Upper lobe of left lung (tissue), 6 donors: ENCODE measurements around the gene LNX2. TPM values are rescaled to one million over a fixed set of nuclear protein-coding genes. Genes with fewer than 3 reads are reported as not detected.

Source experiments
- ATAC-seq, 2 donors: fragments of 200-7000 bp; cut with Tn5 transposase; one replicate each; pipeline ENCODE4 v1.9.1; 2022; ENCODE audit warnings: mild to moderate bottlenecking in 2 of 2, moderate library complexity in 2 of 2; ENCODE audit not compliant: low FRiP score in 2 of 2
- DNase-seq, 2 donors: peaks; one replicate each; pipeline ENCODE4 v3.0.0-alpha.2; 2019 to 2020
- H3K27ac ChIP-seq, 4 donors: fragments of 200-600 bp; sonication (generic); one replicate each; pipeline ENCODE4 v1.5.1; 2016 to 2019
- H3K27me3 ChIP-seq, 4 donors: fragments of 200-600 bp; sonication (generic); one replicate each; pipeline ENCODE4 v1.5.1; 2017 to 2019
- H3K36me3 ChIP-seq, 4 donors: fragments of 200-600 bp; sonication (generic); one replicate each; pipeline ENCODE4 v1.5.1; 2016 to 2019
- H3K4me1 ChIP-seq, 4 donors: fragments of 200-600 bp; sonication (generic); one replicate each; pipeline ENCODE4 v1.5.1; 2018 to 2019
- H3K4me3 ChIP-seq, 4 donors: fragments of 200-600 bp; sonication (generic); one replicate each; pipeline ENCODE4 v1.5.1; 2017 to 2019; ENCODE audit warnings: mild to moderate bottlenecking in 2 of 4, moderate library complexity in 1 of 4
- H3K9me3 ChIP-seq, 4 donors: fragments of 200-600 bp; sonication (generic); one replicate each; pipeline ENCODE4 v1.5.1; 2018 to 2019
- CTCF ChIP-seq, 6 experiments: fragments of 450-650 bp in 4 of 6; fragments of 200-600 bp in 2 of 6; sonication (generic) in 2 of 6; IDR thresholded peaks; one replicate each; pipeline ENCODE4 v1.5.1; 2016 to 2019; ENCODE audit warnings: antibody characterized with exemption in 6 of 6
- EP300 ChIP-seq, 4 donors: sonication (generic); formaldehyde crosslinking; IDR thresholded peaks; one replicate each; pipeline ENCODE4 v1.5.1; 2017; ENCODE audit warnings: antibody characterized with exemption in 4 of 4, control low read depth in 2 of 4
- POLR2A ChIP-seq, 4 donors: fragments of 450-650 bp; IDR thresholded peaks; one replicate each; pipeline ENCODE4 v1.5.1; 2016 to 2017; ENCODE audit warnings: antibody characterized with exemption in 4 of 4, mild to moderate bottlenecking in 2 of 4
- POLR2AphosphoS5 ChIP-seq, 2 donors: sonication (generic); formaldehyde crosslinking; IDR thresholded peaks; one replicate each; pipeline ENCODE4 v1.5.1; 2017; ENCODE audit warnings: antibody characterized with exemption in 2 of 2
- WGBS, 2 donors: methylation state at CpG; one replicate each; pipeline ENCODE4 v1.1.5; 2017 to 2018; 5-methylcytosine and 5-hydroxymethylcytosine counted together
- total RNA-seq, 6 donors: library from RNA; depleted of rRNA in 4 of 6; stranded (reverse); fragments of >200 nt in 4 of 6; gene quantifications; one replicate each; pipeline versions ENCODE4 v1.1.0 to v1.2.1, GENCODE V29; 2016 to 2021
- donor health status: DM: no; HTN: no; CAD: no; lungs with moderate emphysema.
- donor health status: DM: no; HTN: yes; CAD: no; lungs with severe emphysema.

The LNX2 gene
- total RNA-seq, 6 donors from 2014 or later = 20.4 to 75.3 (median 33.2) TPM

- H3K4me1 ChIP-seq = peaks cover 14 to 24% (median 19%) of the 10 kb centered on the region in 4 donors
- no peaks in the 10 kb centered on the region for H3K9me3 ChIP-seq
- TF ChIP-seq EP300 (IDR thresholded peaks at IDR 0.05) (no peak), CTCF (IDR thresholded peaks at IDR 0.05) (no peak), POLR2AphosphoS5 (IDR thresholded peaks at IDR 0.05) (no peak), POLR2A (IDR thresholded peaks at IDR 0.05) (no peak)
- DNase-seq (no peak), ATAC-seq (no peak)
- H3K27ac ChIP-seq = peak overlapping the region in 2 of 4 donors; percentile 9 to 38
- 27 to 57% methylated on average over 2 of the region's 2 CpGs for WGBS, 2 donors
- H3K36me3 ChIP-seq = no peaks in the 10 kb centered on the region
- H3K4me3 ChIP-seq = no peak overlapping the region
- no peaks in the 10 kb centered on the region for H3K27me3 ChIP-seq
Observed at GRCh38 chr13:27638521-27638920, 18.2 kb upstream of the LNX2 start.

GRCh38 chr13:27638001-27638400 is 17.7 kb upstream of the LNX2 start:
- no peak for ATAC-seq
- 86% methylated on average over 1 of the region's 1 CpG for WGBS, 2 donors
- Histone ChIP-seq H3K27me3 (no peaks in the 10 kb centered on the region), H3K9me3 (no peaks in the 10 kb centered on the region), H3K27ac (peak overlapping the region in 1 of 4 donors; percentile 9), H3K36me3 (no peaks in the 10 kb centered on the region), H3K4me1 (peaks cover 14 to 24% (median 19%) of the 10 kb centered on the region in 4 donors), H3K4me3 (no peak overlapping the region)
- TF ChIP-seq CTCF (IDR thresholded peaks at IDR 0.05) (no peak), EP300 (IDR thresholded peaks at IDR 0.05) (no peak), POLR2A (IDR thresholded peaks at IDR 0.05) (no peak), POLR2AphosphoS5 (IDR thresholded peaks at IDR 0.05) (no peak)
- no peak for DNase-seq

GRCh38 chr13:27637289-27637626 is 16.9 kb upstream of the LNX2 start:
- DNase-seq (no peak), ATAC-seq (no peak)
- no peaks in the 10 kb centered on the region for H3K9me3 ChIP-seq
- H3K27ac ChIP-seq = no peak overlapping the region
- TF ChIP-seq POLR2AphosphoS5 (IDR thresholded peaks at IDR 0.05) (no peak), EP300 (IDR thresholded peaks at IDR 0.05) (no peak), CTCF (IDR thresholded peaks at IDR 0.05) (no peak), POLR2A (IDR thresholded peaks at IDR 0.05) (no peak)
- peaks cover 14 to 24% (median 19%) of the 10 kb centered on the region in 4 donors for H3K4me1 ChIP-seq
- WGBS, 2 donors = 90 to 96% methylated on average over 1 of the region's 1 CpG
- no peaks in the 10 kb centered on the region for H3K36me3 ChIP-seq
- H3K27me3 ChIP-seq = no peaks in the 10 kb centered on the region
- no peak overlapping the region for H3K4me3 ChIP-seq

GRCh38 chr13:27636589-27637288 is 16.4 kb upstream of the LNX2 start:
- Histone ChIP-seq H3K4me1 (peaks cover 14 to 24% (median 19%) of the 10 kb centered on the region in 4 donors), H3K36me3 (no peaks in the 10 kb centered on the region), H3K9me3 (no peaks in the 10 kb centered on the region), H3K27me3 (no peaks in the 10 kb centered on the region), H3K27ac (no peak overlapping the region), H3K4me3 (no peak overlapping the region)
- DNase-seq (no peak), ATAC-seq (no peak)
- WGBS, 2 donors = 56 to 57% methylated on average over 6 of the region's 6 CpGs
- TF ChIP-seq POLR2A (IDR thresholded peaks at IDR 0.05) (no peak), EP300 (IDR thresholded peaks at IDR 0.05) (no peak), CTCF (IDR thresholded peaks at IDR 0.05) (no peak), POLR2AphosphoS5 (IDR thresholded peaks at IDR 0.05) (no peak)

GRCh38 chr13:27635266-27635665 is 14.9 kb upstream of the LNX2 start:
- Histone ChIP-seq H3K36me3 (peaks cover 0 to 4% (median 0%) of the 10 kb centered on the region in 4 donors), H3K4me3 (no peak overlapping the region), H3K4me1 (peaks cover 14 to 29% (median 20%) of the 10 kb centered on the region in 4 donors), H3K9me3 (no peaks in the 10 kb centered on the region), H3K27me3 (no peaks in the 10 kb centered on the region), H3K27ac (no peak overlapping the region)
- DNase-seq (no peak), ATAC-seq (peak in 1 of 2 donors; percentile 70)
- 79 to 81% methylated on average over 1 of the region's 1 CpG for WGBS, 2 donors
- no peak for TF ChIP-seq POLR2AphosphoS5 (IDR thresholded peaks at IDR 0.05)
- TF ChIP-seq EP300 (IDR thresholded peaks at IDR 0.05) = no peak
- TF ChIP-seq CTCF (IDR thresholded peaks at IDR 0.05) = no peak
- TF ChIP-seq POLR2A (IDR thresholded peaks at IDR 0.05) = no peak
